ENCODE results near the gene CACNA1A.
A peak's percentile ranks its signal among the peaks of the same experiment; 100 is the strongest.

The CACNA1A gene

DNA sequence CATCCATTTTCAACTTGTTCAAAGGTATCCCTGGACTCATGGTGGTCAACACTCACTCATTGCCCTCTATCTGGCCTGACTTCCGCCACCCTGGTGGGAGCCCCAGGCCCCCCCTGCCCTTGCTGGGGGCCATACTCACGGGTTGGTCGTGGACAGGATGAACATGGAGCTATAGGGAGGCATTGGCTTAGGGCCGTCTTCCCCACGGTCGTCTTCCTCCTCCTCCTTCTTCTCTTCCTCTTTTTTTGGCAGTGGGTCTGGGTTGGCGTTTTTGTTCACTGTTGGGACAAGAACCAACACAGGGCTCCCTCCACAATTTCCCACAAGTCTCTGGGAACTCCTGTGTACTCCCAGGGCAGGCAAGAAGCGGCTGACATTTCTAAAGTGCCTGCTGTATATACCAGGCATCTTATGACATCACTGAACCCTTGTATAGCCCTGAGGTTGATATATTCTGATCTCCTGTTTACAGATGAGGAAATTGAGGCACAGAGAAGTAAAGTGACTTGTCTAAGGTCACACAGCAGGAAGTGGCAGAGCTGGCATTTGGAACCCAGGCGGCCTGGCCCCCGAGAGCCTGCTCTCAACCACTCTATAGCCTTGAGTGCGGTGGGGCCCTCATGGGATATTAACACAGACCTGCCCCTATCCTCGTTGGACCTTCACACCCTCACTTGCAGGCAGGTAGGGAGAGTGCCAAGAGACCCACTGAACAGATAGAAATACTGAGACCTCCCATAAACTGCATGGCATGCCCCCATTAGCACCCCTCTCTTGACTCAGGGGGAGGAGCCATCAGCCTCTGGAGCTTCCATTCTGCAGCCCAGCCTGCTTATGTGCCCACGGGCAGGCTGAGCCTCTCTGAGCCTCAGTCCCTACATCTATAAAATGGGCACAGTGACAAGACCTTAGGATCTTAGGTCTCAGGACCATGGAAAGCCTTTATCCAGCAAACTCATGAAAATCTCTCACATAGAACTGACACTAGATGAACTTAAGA lies 221.1 kb downstream of the CACNA1A start:
- no peak overlapping the region for H3K4me3 ChIP-seq (ENCODE audit: low read depth, low read length)
- TF ChIP-seq CTCF (IDR thresholded peaks at IDR 0.05; ENCODE audit: borderline replicate concordance, insufficient read depth, low read depth, low read length), result no peak

DNA sequence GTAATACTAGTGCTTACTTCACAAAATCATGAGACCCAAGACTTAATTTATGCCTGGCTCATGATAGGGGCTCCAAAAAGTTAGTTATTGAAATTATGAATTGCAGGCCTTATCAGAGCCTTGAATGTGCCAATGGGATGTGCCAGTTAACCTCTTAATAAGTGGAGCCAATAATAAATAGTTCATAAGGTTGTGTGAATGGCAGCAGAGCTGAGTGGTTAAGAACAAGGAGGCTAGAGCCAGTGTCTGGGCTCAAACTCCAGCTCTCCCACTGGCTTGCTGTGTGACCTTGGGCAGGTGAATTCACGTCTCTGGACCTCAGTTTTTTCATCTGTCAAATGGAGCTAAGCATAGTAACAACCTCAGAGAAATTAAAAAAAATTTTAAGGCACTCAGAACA lies 222.4 kb downstream of the CACNA1A start:
- no peak overlapping the region for H3K4me3 ChIP-seq (ENCODE audit: low read depth, low read length)
- no peak for TF ChIP-seq CTCF (IDR thresholded peaks at IDR 0.05; ENCODE audit: borderline replicate concordance, insufficient read depth, low read depth, low read length)

- no peak for TF ChIP-seq CTCF (IDR thresholded peaks at IDR 0.05; ENCODE audit: borderline replicate concordance, insufficient read depth, low read depth, low read length)
- H3K4me3 ChIP-seq (ENCODE audit: low read depth, low read length), result no peak overlapping the region
Measured at GRCh38 chr19:13282486-13283065, 223.7 kb downstream of the CACNA1A start.

DNA sequence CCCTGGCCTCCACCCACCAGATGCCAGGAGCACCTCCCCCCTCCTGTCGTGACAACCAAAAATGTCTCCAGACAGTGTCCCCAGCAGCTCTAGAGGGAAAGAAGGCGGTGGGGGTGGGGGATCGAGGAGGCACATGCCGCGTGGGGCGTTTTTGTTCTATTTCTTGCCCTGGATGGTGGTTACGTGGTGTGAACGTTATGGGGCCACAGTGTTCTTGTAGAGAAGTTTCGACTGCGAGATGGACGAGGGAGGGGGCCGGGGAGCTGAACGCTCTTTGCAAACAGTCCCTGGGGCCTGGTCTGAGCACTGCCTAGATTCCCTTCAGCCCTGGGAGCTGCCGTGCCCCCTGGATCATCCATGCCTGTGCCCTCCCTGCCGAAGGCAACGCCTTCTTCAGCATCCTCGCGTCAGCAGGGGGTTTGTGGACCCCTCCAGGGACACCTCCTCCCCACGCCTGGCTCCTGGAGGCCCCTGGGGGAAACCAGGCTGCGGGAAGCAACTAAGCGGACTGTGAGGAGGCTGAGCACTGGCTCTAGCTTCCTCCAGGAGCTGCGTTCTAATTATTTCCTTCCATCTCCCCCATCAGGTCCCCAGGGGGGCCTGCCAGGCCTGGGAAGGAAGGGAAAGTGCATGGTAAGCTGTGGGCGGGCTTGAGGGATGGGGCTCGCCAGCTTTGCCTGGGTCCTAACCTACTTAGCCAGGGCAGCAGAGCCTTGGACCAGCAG lies 224.6 kb downstream of the CACNA1A start:
- no peak for TF ChIP-seq CTCF (IDR thresholded peaks at IDR 0.05; ENCODE audit: borderline replicate concordance, insufficient read depth, low read depth, low read length)
- H3K4me3 ChIP-seq (ENCODE audit: low read depth, low read length), result no peak overlapping the region

- H3K4me3 ChIP-seq (ENCODE audit: low read depth, low read length), result no peak overlapping the region
- peak; percentile 28; the same call in 1 of the 2 replicates for TF ChIP-seq CTCF (IDR thresholded peaks at IDR 0.05; ENCODE audit: borderline replicate concordance, insufficient read depth, low read depth, low read length)
Measured at GRCh38 chr19:13277104-13277809, 229.0 kb downstream of the CACNA1A start.

GRCh38 chr19:13275016-13275722 lies 231.1 kb downstream of the CACNA1A start:
- no peak for TF ChIP-seq CTCF (IDR thresholded peaks at IDR 0.05; ENCODE audit: borderline replicate concordance, insufficient read depth, low read depth, low read length)
- no peak overlapping the region for H3K4me3 ChIP-seq (ENCODE audit: low read depth, low read length)

Measured in GM12875 (cell line).